GM12872 (cell line): ENCODE data around the gene CCDC170.

Source experiments
- CTCF ChIP-seq: IDR thresholded peaks from 3 replicates; pipeline ENCODE4 v1.5.1; 2011; ENCODE audit warnings: low read depth, mild to moderate bottlenecking, low read length, moderate library complexity; ENCODE audit not compliant: insufficient read depth

Gene CCDC170

GRCh38 chr6:151634336-151634720 is 140.5 kb downstream of the CCDC170 start:
- no peak for TF ChIP-seq CTCF

- TF ChIP-seq CTCF = no peak
Observed at GRCh38 chr6:151635741-151636140, 141.9 kb downstream of the CCDC170 start.

- TF ChIP-seq CTCF = no peak
Observed at GRCh38 chr6:151637814-151638213, 144.0 kb downstream of the CCDC170 start.

GRCh38 chr6:151639750-151640149 is 145.9 kb downstream of the CCDC170 start:
- no peak for TF ChIP-seq CTCF

- no peak for TF ChIP-seq CTCF
Observed at GRCh38 chr6:151641028-151641427, 147.2 kb downstream of the CCDC170 start.

GRCh38 chr6:151647976-151648639 is 154.3 kb downstream of the CCDC170 start:
- peak; percentile 50 for TF ChIP-seq CTCF

- no peak for TF ChIP-seq CTCF
Observed at GRCh38 chr6:151649835-151650234, 156.0 kb downstream of the CCDC170 start.
